ENCODE data around the gene DDX27.

The DDX27 gene

GRCh38 chr20:49248879-49249665 is 29.9 kb downstream of the DDX27 start:
- DNase-seq (ENCODE audit: low read depth), result no peak

DNA sequence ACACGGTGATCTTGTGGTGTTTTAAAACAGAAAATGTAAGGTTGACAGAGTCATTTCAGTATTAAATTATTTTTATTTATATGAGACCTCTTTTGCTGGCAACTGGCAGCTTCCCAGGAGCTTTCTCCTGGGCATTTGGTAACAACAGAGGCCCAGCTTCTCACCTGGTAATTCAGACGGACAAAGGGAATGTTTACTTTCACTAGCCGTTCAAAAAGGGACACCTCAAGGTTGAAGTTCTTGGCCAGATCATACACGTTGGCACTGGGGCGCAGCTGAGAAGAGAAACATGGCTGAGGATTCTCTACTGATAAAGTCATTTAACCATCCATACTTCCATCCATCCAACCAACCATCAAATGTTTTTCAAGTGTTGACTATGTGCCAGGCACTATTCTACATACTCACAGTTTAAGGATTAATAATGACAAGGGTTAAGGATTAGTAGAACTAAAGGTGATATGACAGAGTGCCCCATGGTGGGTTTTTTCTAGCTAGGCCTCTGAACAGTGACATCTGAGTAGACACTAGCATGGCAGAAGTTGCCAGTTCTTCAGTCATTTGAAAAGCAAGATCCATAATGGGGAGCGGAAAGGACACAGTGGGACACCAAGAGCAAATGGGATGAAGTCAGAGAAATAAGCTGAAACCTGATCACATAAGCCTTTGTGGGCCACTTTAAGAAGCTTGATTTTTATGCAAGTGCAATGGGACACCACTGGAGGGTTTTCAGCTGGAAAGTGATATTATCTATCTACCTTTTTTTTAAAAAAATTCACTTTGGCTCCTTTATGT is 33.5 kb downstream of the DDX27 start:
- no peak for DNase-seq (ENCODE audit: low read depth)

- DNase-seq (ENCODE audit: low read depth), result no peak
Measured at GRCh38 chr20:49256261-49256660, 37.0 kb downstream of the DDX27 start.

DNA sequence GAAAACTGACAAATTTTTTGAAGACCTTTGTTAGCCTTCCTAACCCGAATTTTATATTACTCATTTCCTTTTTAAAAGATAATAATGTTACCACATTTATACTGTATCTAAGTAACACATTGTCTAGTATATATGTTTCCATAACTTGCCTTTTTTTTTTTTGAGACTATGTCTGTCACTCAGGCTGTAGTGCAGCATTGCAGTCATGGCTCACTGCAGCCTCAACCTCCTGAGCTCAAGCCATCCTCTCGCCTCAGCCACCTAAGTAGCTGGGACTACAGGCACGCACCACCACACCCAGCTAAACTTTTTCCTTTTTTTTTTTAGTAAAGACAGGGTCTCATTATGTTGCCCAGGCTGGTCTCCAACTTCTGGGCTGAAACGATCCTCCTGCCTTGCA is 40.1 kb downstream of the DDX27 start:
- no peak for DNase-seq (ENCODE audit: low read depth)

DNA sequence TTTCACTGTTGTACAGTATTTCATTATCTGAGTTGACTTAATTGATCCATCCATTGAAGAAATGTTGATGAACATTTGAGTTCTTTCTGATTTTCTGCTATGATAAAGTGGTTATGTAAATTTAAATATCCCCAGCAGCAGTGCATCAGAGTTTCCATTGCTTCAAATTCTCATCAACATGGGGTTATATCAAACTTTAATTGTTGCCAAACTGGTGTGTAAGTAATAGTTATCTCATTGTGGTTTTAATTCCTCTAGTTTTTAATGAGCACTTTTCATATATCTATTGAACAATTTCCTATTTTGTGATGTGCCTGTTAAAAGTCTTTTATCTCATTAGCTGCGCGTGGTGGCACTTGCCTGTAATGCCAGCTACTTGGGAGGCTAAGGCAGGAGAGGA is 40.6 kb downstream of the DDX27 start:
- no peak for DNase-seq (ENCODE audit: low read depth)

DNA sequence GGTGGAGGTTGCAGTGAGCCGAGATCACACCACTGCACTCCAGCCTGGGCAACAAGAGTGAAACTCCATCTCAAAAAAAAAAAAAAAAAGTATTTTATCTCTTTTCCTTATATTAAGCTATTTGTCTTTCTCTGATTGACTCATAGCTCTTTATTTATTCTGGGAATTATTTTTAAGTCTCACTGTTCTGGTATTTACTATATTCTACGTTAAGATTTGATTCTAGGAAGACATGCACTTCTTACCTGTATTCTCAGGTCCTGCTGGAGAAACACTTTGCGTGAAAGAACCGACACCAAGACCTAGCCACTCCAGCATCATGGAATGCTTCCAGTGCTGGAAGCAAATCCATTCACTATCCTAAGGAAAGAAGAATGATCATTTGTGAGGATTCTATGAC is 41.0 kb downstream of the DDX27 start:
- no peak for DNase-seq (ENCODE audit: low read depth)

- no peak for DNase-seq (ENCODE audit: low read depth)
Measured at GRCh38 chr20:49261173-49261572, 42.0 kb downstream of the DDX27 start.

DNA sequence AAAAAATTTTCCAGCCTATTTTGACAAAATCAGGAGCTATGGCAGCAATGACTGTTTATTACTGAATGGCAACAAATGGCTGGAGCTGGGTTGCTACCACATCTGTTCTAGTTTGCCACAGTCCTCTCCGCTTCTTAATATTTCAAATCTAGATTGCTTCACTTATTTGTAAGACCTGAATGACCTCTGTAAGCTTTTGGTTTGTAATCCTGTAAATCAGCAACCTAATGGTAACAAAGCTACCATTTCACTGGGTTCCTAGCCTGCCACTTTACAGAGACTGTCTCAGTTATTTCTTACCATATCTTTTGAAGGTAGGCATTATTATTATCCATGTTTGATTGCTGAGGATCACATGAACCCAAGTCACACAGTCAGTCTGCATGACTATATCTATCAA is 43.2 kb downstream of the DDX27 start:
- DNase-seq (ENCODE audit: low read depth), result no peak

- DNase-seq (ENCODE audit: low read depth), result no peak
Measured at GRCh38 chr20:49267327-49267726, 48.1 kb downstream of the DDX27 start.

- DNase-seq (ENCODE audit: low read depth), result no peak
Measured at GRCh38 chr20:49268600-49269365, 49.6 kb downstream of the DDX27 start.

GRCh38 chr20:49270177-49270576 is 51.0 kb downstream of the DDX27 start:
- DNase-seq (ENCODE audit: low read depth), result no peak

- no peak for DNase-seq (ENCODE audit: low read depth)
Measured at GRCh38 chr20:49270736-49271135, 51.5 kb downstream of the DDX27 start.

- no peak for DNase-seq (ENCODE audit: low read depth)
Measured at GRCh38 chr20:49272654-49273053, 53.4 kb downstream of the DDX27 start.

GRCh38 chr20:49273696-49274277 is 54.6 kb downstream of the DDX27 start:
- no peak for DNase-seq (ENCODE audit: low read depth)

DNA sequence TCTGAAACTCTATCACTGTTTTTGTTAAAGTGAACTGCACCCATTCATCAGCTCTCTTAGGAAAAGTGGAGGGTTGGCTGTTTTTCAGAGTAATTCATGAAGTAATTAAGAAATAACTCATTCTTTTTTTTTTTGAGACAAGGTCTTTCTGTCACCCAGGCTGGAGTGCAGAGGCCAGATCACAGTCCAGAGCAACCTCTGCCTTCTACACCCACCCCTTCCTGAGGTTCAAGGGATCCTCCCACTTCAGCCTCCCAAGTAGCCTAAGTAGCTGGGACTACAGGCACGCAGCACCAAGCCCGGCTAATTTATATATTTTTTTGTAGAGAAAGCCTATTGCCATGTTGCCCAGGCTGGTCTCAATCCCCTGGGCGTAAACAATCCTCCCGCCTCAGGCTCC is 56.0 kb downstream of the DDX27 start:
- no peak for DNase-seq (ENCODE audit: low read depth)

DNA sequence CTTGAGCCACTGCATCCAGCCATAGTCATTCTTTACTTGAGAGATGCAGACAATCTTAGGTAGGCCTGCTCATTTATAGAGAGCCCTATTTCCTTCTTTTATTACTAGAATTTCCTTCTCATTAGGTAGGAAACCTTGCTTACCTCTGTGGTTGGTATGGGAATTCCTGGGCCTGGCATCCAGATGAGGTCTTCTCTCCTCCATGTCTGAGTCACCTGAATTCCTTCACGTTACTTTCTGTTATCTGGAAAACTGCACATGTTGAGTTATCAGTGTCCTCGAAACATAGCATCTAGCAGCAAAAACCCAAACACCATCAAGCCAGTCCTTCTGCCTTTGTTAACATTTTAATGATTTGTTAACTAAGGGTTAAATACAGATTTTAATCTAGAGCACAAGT is 56.4 kb downstream of the DDX27 start:
- no peak for DNase-seq (ENCODE audit: low read depth)

DNA sequence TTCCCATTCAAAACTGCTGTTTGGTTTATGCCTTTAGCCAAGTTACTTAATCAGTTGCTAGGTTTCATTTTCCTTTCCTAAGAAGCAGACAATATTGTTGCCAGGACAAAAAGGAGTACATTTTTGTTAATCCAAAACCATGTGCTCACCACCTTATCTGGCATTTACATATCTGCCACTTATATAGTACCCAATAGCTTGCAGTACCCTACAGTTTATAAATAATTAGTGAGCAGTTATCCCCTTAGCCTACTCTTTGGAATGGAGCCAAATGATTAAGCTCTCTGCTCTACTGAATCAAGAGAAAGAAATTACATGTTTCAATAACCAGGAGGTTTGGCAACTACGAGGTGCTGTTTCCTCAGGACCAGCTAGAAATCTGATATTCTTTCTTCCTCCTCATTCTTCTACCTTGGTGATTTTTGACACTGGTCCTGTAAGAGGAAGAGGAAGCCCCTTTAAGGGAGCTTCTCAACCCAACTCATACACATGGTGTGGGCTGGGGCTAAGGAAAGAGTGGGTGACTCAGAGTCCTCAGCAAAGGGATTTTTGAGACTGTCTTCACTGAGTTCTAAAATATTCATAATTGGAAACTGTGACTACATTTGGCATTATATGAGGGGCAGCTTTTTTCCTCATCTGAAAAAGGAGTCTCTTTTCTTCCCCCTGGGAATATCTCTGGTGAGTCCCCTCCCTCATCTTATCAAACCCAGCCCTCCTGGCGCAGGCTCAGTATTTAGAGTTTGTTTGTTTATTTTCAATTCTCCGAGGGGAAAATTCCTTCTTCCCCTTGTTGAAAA is 57.1 kb downstream of the DDX27 start:
- DNase-seq (ENCODE audit: low read depth), result peak; percentile 99

- DNase-seq (ENCODE audit: low read depth), result no peak
Measured at GRCh38 chr20:49276961-49277785, 58.0 kb downstream of the DDX27 start.

GRCh38 chr20:49277786-49278035 is 58.5 kb downstream of the DDX27 start:
- no peak for DNase-seq (ENCODE audit: low read depth)

DNA sequence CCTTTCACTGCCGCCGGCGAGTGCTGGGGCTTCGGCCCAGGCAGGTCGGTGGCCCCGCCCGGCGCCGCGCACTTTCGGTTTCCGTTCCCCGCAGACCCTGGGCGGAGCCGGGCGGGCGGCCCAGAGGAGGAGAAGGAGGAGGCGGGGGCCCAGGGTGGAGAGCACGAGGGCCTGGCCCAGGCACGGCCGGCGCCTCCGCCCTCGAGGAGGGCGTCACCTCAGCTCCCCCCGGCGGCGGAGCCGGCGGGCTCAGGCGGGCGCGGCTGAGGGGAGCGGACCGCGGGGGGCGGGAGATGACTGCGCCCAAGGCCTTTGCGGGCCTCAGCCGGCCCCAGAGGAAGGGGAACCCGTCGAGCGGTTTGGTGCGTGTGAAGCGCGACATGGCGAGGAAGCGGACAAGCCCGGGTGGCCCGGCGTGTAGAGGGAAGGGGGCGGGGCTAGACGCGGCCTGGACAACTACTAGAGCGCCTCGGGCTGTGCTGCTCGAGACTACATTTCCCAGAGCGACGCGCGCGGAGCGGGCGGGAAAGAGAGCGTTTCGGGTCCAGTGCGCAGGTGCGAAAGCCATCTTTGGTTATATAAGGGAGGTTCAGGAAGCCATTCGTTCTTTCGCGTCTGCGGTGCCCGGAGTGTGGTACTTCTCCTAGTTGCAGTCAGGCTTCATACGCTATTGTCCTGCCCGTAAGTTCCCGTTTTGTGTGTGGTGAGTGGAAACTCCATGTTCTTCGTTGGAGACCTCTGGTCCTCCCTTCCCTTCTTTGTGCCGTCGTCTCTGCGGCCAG is 59.0 kb downstream of the DDX27 start, which contains the start of gene ZNFX1:
TSS of gene ZNFX1 (minus strand) at position 22 of the 782 bp plus-strand sequence. CDS start 2,218 bp downstream, outside the sequence.
- peak; percentile 100 for DNase-seq (ENCODE audit: low read depth)

All from HS-5 (cell line).